Bronchial epithelial cell (primary cell): ENCODE measurements around the gene YES1. TPM values are rescaled to one million over a fixed set of nuclear protein-coding genes. Genes with fewer than 3 reads are reported as not detected.
A peak's percentile ranks its signal among the peaks of the same experiment; 100 is the strongest.

Source experiments
- DNase-seq: peaks from one replicate; pipeline ENCODE4 v3.0.0-alpha.2; 2010; ENCODE audit warnings: low read depth
- FAIRE-seq: peaks from 2 replicates; lab custom pipeline; 2011; peaks lifted over from hg19 to GRCh38; lab: Jason Lieb, UNC
- H3K27me3 ChIP-seq: 2 replicates; pipeline ENCODE4 v1.5.1; 2011; ENCODE audit warnings: low read length; ENCODE audit not compliant: control insufficient read depth, insufficient read depth
- H3K36me3 ChIP-seq: 2 replicates; pipeline ENCODE4 v1.5.1; 2011; ENCODE audit warnings: low read length; ENCODE audit not compliant: control insufficient read depth, insufficient read depth
- H3K4me3 ChIP-seq: 2 replicates; pipeline ENCODE4 v1.5.1; 2011; ENCODE audit warnings: mild to moderate bottlenecking, low read depth, low read length, control low read depth
- CTCF ChIP-seq: IDR thresholded peaks from 2 replicates; pipeline ENCODE4 v1.5.1; 2011; ENCODE audit warnings: mild to moderate bottlenecking, moderate library complexity, low read length, control low read depth, inconsistent platforms; ENCODE audit not compliant: insufficient read depth, severe bottlenecking
- total RNA-seq: library from RNA; depleted of rRNA; stranded (reverse); fragments of >200 nt; gene quantifications from 2 replicates; pipeline ENCODE4 v1.2.1, GENCODE V29; 2014

The YES1 gene
- total RNA-seq, 1 donor from 2014 or later = 165 TPM

- no peak for FAIRE-seq
Observed at GRCh38 chr18:839224-840022, 27.4 kb upstream of the YES1 start.

GRCh38 chr18:837922-838321 lies 25.9 kb upstream of the YES1 start:
- H3K36me3 ChIP-seq = no peaks in the 10 kb centered on the region
- FAIRE-seq (no peak), DNase-seq (no peak)
- H3K4me3 ChIP-seq = no peak overlapping the region
- no peak for TF ChIP-seq CTCF
- no peaks in the 10 kb centered on the region for H3K27me3 ChIP-seq

More at GRCh38 chr18:839224-840022, 27.4 kb upstream of the YES1 start:
- H3K27me3 ChIP-seq = no peaks in the 10 kb centered on the region
- peak; percentile 59 for DNase-seq
- no peaks in the 10 kb centered on the region for H3K36me3 ChIP-seq
- no peak overlapping the region for H3K4me3 ChIP-seq
- peak; percentile 96 for TF ChIP-seq CTCF

GRCh38 chr18:834082-834720 lies 22.2 kb upstream of the YES1 start:
- no peak for DNase-seq
- no peak for TF ChIP-seq CTCF
- Histone ChIP-seq H3K36me3 (no peaks in the 10 kb centered on the region), H3K27me3 (peaks cover 3% of the 10 kb centered on the region), H3K4me3 (no peak overlapping the region)
- no peak for FAIRE-seq

GRCh38 chr18:833197-833596 lies 21.2 kb upstream of the YES1 start:
- H3K27me3 ChIP-seq = peaks cover 3% of the 10 kb centered on the region
- TF ChIP-seq CTCF = no peak
- DNase-seq (no peak), FAIRE-seq (no peak)
- H3K36me3 ChIP-seq = no peaks in the 10 kb centered on the region
- no peak overlapping the region for H3K4me3 ChIP-seq

DNA sequence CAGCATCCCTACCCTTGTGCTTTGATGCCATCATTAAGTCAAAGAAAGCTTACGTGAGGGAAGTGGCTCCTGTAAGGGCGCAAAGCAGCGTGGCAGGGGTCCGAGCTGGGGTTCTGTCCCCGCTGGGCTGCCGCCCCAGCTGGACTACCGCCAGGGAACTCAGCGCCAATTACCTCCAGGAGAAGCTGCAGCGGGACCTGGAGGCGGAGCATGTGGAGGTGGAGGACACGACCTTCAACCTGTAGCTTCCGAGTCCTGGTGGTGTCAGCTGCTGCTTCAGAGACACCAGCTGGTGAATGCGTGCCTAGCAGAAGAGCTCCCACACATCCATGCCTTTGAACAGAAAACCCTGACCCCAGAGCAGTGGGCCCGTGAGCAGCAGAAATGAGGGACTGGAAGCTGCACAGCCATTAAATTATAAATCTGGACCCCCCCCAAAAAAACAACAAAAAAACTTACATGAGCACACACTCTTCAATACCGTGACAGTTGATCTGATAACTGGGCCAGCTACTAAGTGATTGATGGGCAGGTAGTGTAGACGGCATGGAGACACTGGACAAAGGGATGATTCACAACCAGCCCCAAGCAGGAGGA lies 20.1 kb upstream of the YES1 start:
- no peak for FAIRE-seq

More for the DNA sequence above, 20.1 kb upstream of the YES1 start:
- Histone ChIP-seq H3K27me3 (peaks cover 3% of the 10 kb centered on the region), H3K36me3 (no peaks in the 10 kb centered on the region), H3K4me3 (no peak overlapping the region)
- no peak for TF ChIP-seq CTCF
- DNase-seq = no peak
